HEK293 (cell line): ENCODE data around the gene ADAMTS16.

ENCODE experiments used
- CTCF ChIP-seq: fragments of 450-650 bp; formaldehyde crosslinking; IDR thresholded peaks from 2 replicates; pipeline ENCODE4 v1.5.1; 2016; ENCODE audit warnings: missing biosample characterization, missing genetic modification characterization
- OVOL3 ChIP-seq: fragments of 450-650 bp; formaldehyde crosslinking; IDR thresholded peaks from 2 replicates; pipeline ENCODE4 v1.5.1; 2016; ENCODE audit warnings: missing biosample characterization, missing genetic modification characterization
- ZNF112 ChIP-seq: fragments of 450-650 bp; formaldehyde crosslinking; IDR thresholded peaks from 2 replicates; pipeline ENCODE4 v1.5.0; 2017; ENCODE audit warnings: missing biosample characterization, missing genetic modification characterization
- ZNF248 ChIP-seq: fragments of 450-650 bp; formaldehyde crosslinking; IDR thresholded peaks from 2 replicates; pipeline ENCODE4 v1.5.1; 2017; ENCODE audit warnings: missing biosample characterization, missing genetic modification characterization
- ZNF350 ChIP-seq: fragments of 450-650 bp; formaldehyde crosslinking; IDR thresholded peaks from 2 replicates; pipeline ENCODE4 v1.5.0; 2017; ENCODE audit warnings: missing biosample characterization, mild to moderate bottlenecking, missing genetic modification characterization
- ZNF426 ChIP-seq: fragments of 450-650 bp; formaldehyde crosslinking; IDR thresholded peaks from 2 replicates; pipeline ENCODE4 v1.5.1; 2017; ENCODE audit warnings: missing biosample characterization, missing genetic modification characterization, mild to moderate bottlenecking, inconsistent platforms, moderate library complexity
- ZNF792 ChIP-seq: fragments of 450-650 bp; formaldehyde crosslinking; IDR thresholded peaks from 2 replicates; pipeline ENCODE4 v1.5.1; 2016; ENCODE audit warnings: missing biosample characterization, missing genetic modification characterization

GRCh38 chr5:5128766-5129165 lies 11.4 kb upstream of the ADAMTS16 start:
- TF ChIP-seq ZNF792 (tag by site-specific recombination) = no peak
- no peak for TF ChIP-seq ZNF350
- no peak for TF ChIP-seq OVOL3 (tag by site-specific recombination)
- TF ChIP-seq CTCF (tag by site-specific recombination) = no peak
- no peak for TF ChIP-seq ZNF248 (tag by site-specific recombination)
- TF ChIP-seq ZNF426 (tag by site-specific recombination) = no peak
- no peak for TF ChIP-seq ZNF112 (tag by site-specific recombination)
